Measurements from ENCODE around the gene NLN. TPM values are rescaled to one million over a fixed set of nuclear protein-coding genes. Genes with fewer than 3 reads are reported as not detected.

Gene NLN
- total and polyA plus RNA-seq, 2 experiments from 2014 or later, result 37.7 to 49.6 TPM

DNA sequence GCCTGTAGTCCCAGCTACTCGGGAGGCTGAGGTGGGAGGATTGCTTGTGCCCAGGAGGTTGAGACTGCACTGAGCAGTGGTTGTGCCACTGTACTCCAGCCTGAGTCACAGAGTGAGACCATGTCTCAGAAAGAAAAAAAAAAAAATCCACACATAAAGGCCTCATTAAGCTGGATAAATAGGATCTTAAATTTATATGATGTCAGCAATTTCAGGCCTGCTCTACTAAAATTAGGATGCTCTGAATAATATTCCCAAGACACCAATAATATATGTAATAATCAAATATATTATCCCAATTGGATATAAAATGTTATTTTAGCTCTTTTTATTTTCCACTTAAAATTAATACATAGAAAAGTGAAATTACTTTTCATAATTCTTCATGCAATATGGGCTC lies 43.6 kb downstream of the NLN start:
- H3K9me3 ChIP-seq (ENCODE audit: low read depth), result no peaks in the 10 kb centered on the region
- no peak overlapping the region for H3K27ac ChIP-seq
- WGBS, 2 experiments (ENCODE audit: low coverage in 1 of 2, low lambda C conversion rate in 2 of 2, missing lambda C conversion rate in 2 of 2), result 97 to 100% methylated on average over 1 of the region's 1 CpG
- DNase-seq, result no peak
- H3K79me2 ChIP-seq (ENCODE audit: insufficient read depth), result peaks cover 20% of the 10 kb centered on the region
- H3K27me3 ChIP-seq (replicated peaks; ENCODE audit: insufficient read depth), result no peaks in the 10 kb centered on the region
- H3F3A ChIP-seq (ENCODE audit: insufficient read depth), result peaks cover 23% of the 10 kb centered on the region
- no peak overlapping the region for H3K4me2 ChIP-seq (ENCODE audit: unreplicated experiment)
- in situ Hi-C loops (cut with MboI), result no loop called here
- TF ChIP-seq EZH2phosphoT487 (IDR thresholded peaks at IDR 0.05; ENCODE audit: insufficient read depth, low read depth) (no peak), EZH2 (IDR thresholded peaks at IDR 0.05; ENCODE audit: insufficient read depth, poor library complexity, severe bottlenecking) (no peak)
- no peaks in the 10 kb centered on the region for H4K20me1 ChIP-seq (ENCODE audit: insufficient read depth)
- H3K4me3 ChIP-seq, result no peak overlapping the region
- no peaks in the 10 kb centered on the region for H3K9me2 ChIP-seq (ENCODE audit: insufficient read depth)
- H3K4me1 ChIP-seq (ENCODE audit: insufficient read depth), result peaks cover 27% of the 10 kb centered on the region
- no peak overlapping the region for H3K9ac ChIP-seq
- H2AFZ ChIP-seq, result no peak overlapping the region
- H3K36me3 ChIP-seq (ENCODE audit: low read depth), result peaks cover 14% of the 10 kb centered on the region; the same call in 1 of the 2 replicates

- Histone ChIP-seq H3K4me2 (ENCODE audit: unreplicated experiment) (no peak overlapping the region), H2AFZ (no peak overlapping the region), H3K27me3 (replicated peaks; ENCODE audit: insufficient read depth) (no peaks in the 10 kb centered on the region), H3K4me3 (no peak overlapping the region), H3K9ac (no peak overlapping the region), H3K4me1 (ENCODE audit: insufficient read depth) (peaks cover 30% of the 10 kb centered on the region), H3K9me3 (ENCODE audit: low read depth) (no peaks in the 10 kb centered on the region), H3K9me2 (ENCODE audit: insufficient read depth) (no peaks in the 10 kb centered on the region), H4K20me1 (ENCODE audit: insufficient read depth) (no peaks in the 10 kb centered on the region), H3K27ac (no peak overlapping the region), H3F3A (ENCODE audit: insufficient read depth) (peaks cover 23% of the 10 kb centered on the region), H3K79me2 (ENCODE audit: insufficient read depth) (peaks cover 20% of the 10 kb centered on the region), H3K36me3 (ENCODE audit: low read depth) (peaks cover 14% of the 10 kb centered on the region; the same call in 1 of the 2 replicates)
- in situ Hi-C loops (cut with MboI), result no loop called here
- no peak for DNase-seq
- TF ChIP-seq EZH2phosphoT487 (IDR thresholded peaks at IDR 0.05; ENCODE audit: insufficient read depth, low read depth) (no peak), EZH2 (IDR thresholded peaks at IDR 0.05; ENCODE audit: insufficient read depth, poor library complexity, severe bottlenecking) (no peak)
- 69 to 70% methylated on average over 2 of the region's 2 CpGs for WGBS, 2 experiments (ENCODE audit: low coverage in 1 of 2, low lambda C conversion rate in 2 of 2, missing lambda C conversion rate in 2 of 2)
These were observed 44.2 kb downstream of the NLN start for GRCh38 chr5:65766175-65766574.

- WGBS, 2 experiments (ENCODE audit: low coverage in 1 of 2, low lambda C conversion rate in 2 of 2, missing lambda C conversion rate in 2 of 2), result 100% methylated on average over 2 of the region's 2 CpGs
- Histone ChIP-seq H2AFZ (no peak overlapping the region), H3F3A (ENCODE audit: insufficient read depth) (peaks cover 23% of the 10 kb centered on the region), H3K4me3 (no peak overlapping the region), H3K4me2 (ENCODE audit: unreplicated experiment) (no peak overlapping the region), H4K20me1 (ENCODE audit: insufficient read depth) (no peaks in the 10 kb centered on the region), H3K36me3 (ENCODE audit: low read depth) (peaks cover 14% of the 10 kb centered on the region; the same call in 1 of the 2 replicates), H3K27ac (no peak overlapping the region), H3K79me2 (ENCODE audit: insufficient read depth) (peaks cover 15% of the 10 kb centered on the region), H3K9me3 (ENCODE audit: low read depth) (no peaks in the 10 kb centered on the region), H3K9ac (no peak overlapping the region), H3K27me3 (replicated peaks; ENCODE audit: insufficient read depth) (no peaks in the 10 kb centered on the region), H3K9me2 (ENCODE audit: insufficient read depth) (no peaks in the 10 kb centered on the region), H3K4me1 (ENCODE audit: insufficient read depth) (peaks cover 25% of the 10 kb centered on the region)
- in situ Hi-C loops (cut with MboI), result no loop called here
- TF ChIP-seq EZH2 (IDR thresholded peaks at IDR 0.05; ENCODE audit: insufficient read depth, poor library complexity, severe bottlenecking) (no peak), EZH2phosphoT487 (IDR thresholded peaks at IDR 0.05; ENCODE audit: insufficient read depth, low read depth) (no peak)
- no peak for DNase-seq
These were observed 44.8 kb downstream of the NLN start for GRCh38 chr5:65766781-65767180.

GRCh38 chr5:65767565-65767964 lies 45.6 kb downstream of the NLN start:
- Histone ChIP-seq H3K4me1 (ENCODE audit: insufficient read depth) (peaks cover 21% of the 10 kb centered on the region), H3F3A (ENCODE audit: insufficient read depth) (peaks cover 23% of the 10 kb centered on the region), H3K9ac (no peak overlapping the region), H3K4me2 (ENCODE audit: unreplicated experiment) (no peak overlapping the region), H3K27ac (no peak overlapping the region), H3K4me3 (no peak overlapping the region), H4K20me1 (ENCODE audit: insufficient read depth) (no peaks in the 10 kb centered on the region), H3K79me2 (ENCODE audit: insufficient read depth) (peaks cover 10% of the 10 kb centered on the region), H3K27me3 (replicated peaks; ENCODE audit: insufficient read depth) (no peaks in the 10 kb centered on the region), H3K36me3 (ENCODE audit: low read depth) (peaks cover 14% of the 10 kb centered on the region; the same call in 1 of the 2 replicates), H3K9me2 (ENCODE audit: insufficient read depth) (no peaks in the 10 kb centered on the region), H3K9me3 (ENCODE audit: low read depth) (no peaks in the 10 kb centered on the region), H2AFZ (no peak overlapping the region)
- in situ Hi-C loops (cut with MboI), result no loop called here
- DNase-seq, result no peak
- 100% methylated on average over 1 of the region's 1 CpG for WGBS, 2 experiments (ENCODE audit: low coverage in 1 of 2, low lambda C conversion rate in 2 of 2, missing lambda C conversion rate in 2 of 2)
- TF ChIP-seq EZH2phosphoT487 (IDR thresholded peaks at IDR 0.05; ENCODE audit: insufficient read depth, low read depth) (no peak), EZH2 (IDR thresholded peaks at IDR 0.05; ENCODE audit: insufficient read depth, poor library complexity, severe bottlenecking) (no peak)

Data from GM23248 (cell line).